H9 (cell line): ENCODE results near the gene ARHGEF10L. TPM values are rescaled to one million over a fixed set of nuclear protein-coding genes. Genes with fewer than 3 reads are reported as not detected.

Source experiments
- DNase-seq: peaks from one replicate; pipeline ENCODE4 v3.0.0-alpha.2; 2017
- H2AFZ ChIP-seq: one replicate; pipeline ENCODE4 v1.6.1; 2013; ENCODE audit warnings: mild to moderate bottlenecking, low read length, control low read depth, moderate library complexity
- H2AK5ac ChIP-seq: 2 replicates; pipeline ENCODE4 v1.6.1; 2013; ENCODE audit warnings: low read length, control low read depth, mixed read lengths; ENCODE audit not compliant: insufficient read length
- H2BK120ac ChIP-seq: one replicate; pipeline ENCODE4 v1.6.1; 2013; ENCODE audit warnings: low read depth, mild to moderate bottlenecking, low read length, control low read depth, inconsistent platforms; ENCODE audit not compliant: poor library complexity, severe bottlenecking
- H2BK12ac ChIP-seq: 2 replicates; pipeline ENCODE4 v1.6.1; 2013; ENCODE audit warnings: low read length, control low read depth, mixed read lengths, low read depth; ENCODE audit not compliant: insufficient read length
- H2BK15ac ChIP-seq: 2 replicates; pipeline ENCODE4 v1.6.1; 2013; ENCODE audit warnings: low read depth, low read length, control low read depth
- H2BK20ac ChIP-seq: one replicate; pipeline ENCODE4 v1.6.1; 2013; ENCODE audit warnings: low read depth, mild to moderate bottlenecking, low read length, control low read depth, inconsistent platforms; ENCODE audit not compliant: poor library complexity, severe bottlenecking
- H2BK5ac ChIP-seq: 2 replicates; pipeline ENCODE4 v1.6.1; 2013; ENCODE audit warnings: low read length, control low read depth, mixed read lengths; ENCODE audit not compliant: insufficient read length
- H3K14ac ChIP-seq: 2 replicates; pipeline ENCODE4 v1.6.1; 2013; ENCODE audit warnings: low read length, control low read depth; ENCODE audit not compliant: insufficient read depth
- H3K18ac ChIP-seq: 2 replicates; pipeline ENCODE4 v1.6.1; 2013; ENCODE audit warnings: low read depth, mild to moderate bottlenecking, mixed read lengths, low read length, control low read depth; ENCODE audit not compliant: insufficient read length
- H3K23ac ChIP-seq: 2 replicates; pipeline ENCODE4 v1.6.1; 2013; ENCODE audit warnings: low read length, control low read depth, mixed read lengths, low read depth; ENCODE audit not compliant: insufficient read length
- H3K23me2 ChIP-seq: 2 replicates; pipeline ENCODE4 v1.6.1; 2013; ENCODE audit warnings: low read depth, mild to moderate bottlenecking, mixed read lengths, low read length, control low read depth; ENCODE audit not compliant: insufficient read length, poor library complexity, severe bottlenecking
- H3K27ac ChIP-seq: 2 replicates; pipeline ENCODE4 v1.5.1; 2013; ENCODE audit warnings: low read length, control low read depth, mixed read lengths, low read depth; ENCODE audit not compliant: insufficient read length
- H3K27me3 ChIP-seq: 2 replicates; pipeline ENCODE4 v1.6.1; 2013; ENCODE audit warnings: low read length, control low read depth, inconsistent platforms; ENCODE audit not compliant: insufficient read depth
- H3K4ac ChIP-seq: 2 replicates; pipeline ENCODE4 v1.6.1; 2013; ENCODE audit warnings: low read depth, mild to moderate bottlenecking, control low read depth, inconsistent platforms, low read length, moderate library complexity
- H3K4me1 ChIP-seq: 2 replicates; pipeline ENCODE4 v1.6.1; 2013; ENCODE audit warnings: low read length, control low read depth, inconsistent platforms; ENCODE audit not compliant: insufficient read depth
- H3K4me2 ChIP-seq: 2 replicates; pipeline ENCODE4 v1.6.1; 2013; ENCODE audit warnings: low read length, control low read depth, mixed read lengths; ENCODE audit not compliant: insufficient read length, insufficient read depth
- H3K56ac ChIP-seq: 2 replicates; pipeline ENCODE4 v1.6.1; 2013; ENCODE audit warnings: low read depth, mild to moderate bottlenecking, mixed read lengths, low read length, control low read depth; ENCODE audit not compliant: insufficient read length
- H3K79me1 ChIP-seq: 2 replicates; pipeline ENCODE4 v1.6.1; 2013; ENCODE audit warnings: low read depth, mild to moderate bottlenecking, moderate library complexity, low read length, control low read depth, inconsistent platforms; ENCODE audit not compliant: insufficient read depth, poor library complexity, severe bottlenecking
- H3K79me2 ChIP-seq: 2 replicates; pipeline ENCODE4 v1.6.1; 2013; ENCODE audit warnings: low read length, control low read depth, inconsistent platforms; ENCODE audit not compliant: insufficient read depth
- H3K9ac ChIP-seq: 2 replicates; pipeline ENCODE4 v1.6.1; 2013; ENCODE audit warnings: low read length, control low read depth, mixed read lengths; ENCODE audit not compliant: insufficient read length; ENCODE audit errors: extremely low read depth
- H3K9me3 ChIP-seq: one replicate; pipeline ENCODE4 v1.6.1; 2013; ENCODE audit warnings: low read depth, low read length, inconsistent platforms; ENCODE audit not compliant: control insufficient read depth
- H3T11ph ChIP-seq: one replicate; pipeline ENCODE4 v1.6.1; 2013; ENCODE audit warnings: mild to moderate bottlenecking, low read length, control low read depth, inconsistent platforms
- H4K20me1 ChIP-seq: one replicate; pipeline ENCODE4 v1.6.1; 2013; ENCODE audit not compliant: control insufficient read depth, insufficient read length, insufficient read depth
- H4K5ac ChIP-seq: 2 replicates; pipeline ENCODE4 v1.6.1; 2013; ENCODE audit warnings: low read depth, mild to moderate bottlenecking, mixed read lengths, low read length, control low read depth; ENCODE audit not compliant: insufficient read length
- H4K8ac ChIP-seq: replicated peaks from 2 replicates; pipeline ENCODE4 v1.6.1; 2013; ENCODE audit warnings: low read length, control low read depth, mixed read lengths, low read depth; ENCODE audit not compliant: insufficient read length
- H4K91ac ChIP-seq: 2 replicates; pipeline ENCODE4 v1.6.1; 2013; ENCODE audit warnings: low read depth, mild to moderate bottlenecking, moderate library complexity, mixed read lengths, low read length, control low read depth; ENCODE audit not compliant: insufficient read length
- H3K27ac Mint-ChIP-seq, 3 experiments: 2 replicates in 2 of 3; 3 replicates in 1 of 3; pipeline ENCODE4 v1.8.0; 2020 to 2021; ENCODE audit warnings: mixed read lengths in 3 of 3, mild to moderate bottlenecking in 1 of 3, moderate library complexity in 1 of 3
- H3K27me3 Mint-ChIP-seq: 2 replicates; pipeline ENCODE4 v1.8.0; 2021; ENCODE audit warnings: low read depth, mild to moderate bottlenecking, moderate library complexity, mixed read lengths
- H3K36me3 Mint-ChIP-seq, 3 experiments: 2 replicates in 2 of 3; 3 replicates in 1 of 3; pipeline ENCODE4 v1.8.0; 2020 to 2021; ENCODE audit warnings: low read depth in 3 of 3, mixed read lengths in 3 of 3; ENCODE audit not compliant: insufficient read depth in 1 of 3
- H3K4me1 Mint-ChIP-seq, 2 experiments: 2 replicates each; pipeline ENCODE4 v1.8.0; 2020; ENCODE audit warnings: mixed read lengths in 2 of 2
- H3K4me3 Mint-ChIP-seq, 2 experiments: 2 replicates in 1 of 2; 3 replicates in 1 of 2; pipeline ENCODE4 v1.8.0; 2020 to 2021; ENCODE audit warnings: mild to moderate bottlenecking in 2 of 2, mixed read lengths in 2 of 2, moderate library complexity in 1 of 2
- H3K9me3 Mint-ChIP-seq, 2 experiments: 2 replicates in 1 of 2; 3 replicates in 1 of 2; pipeline ENCODE4 v1.8.0; 2020; ENCODE audit warnings: mild to moderate bottlenecking in 2 of 2, mixed read lengths in 2 of 2, moderate library complexity in 1 of 2
- WGBS: extraction: QIAGEN DNeasy Blood & Tissue Kit; methylation state at CpG from one replicate; pipeline ENCODE4 v1.1.7; 2013; ENCODE audit warnings: missing lambda C conversion rate, low lambda C conversion rate, mixed read lengths; ENCODE audit not compliant: insufficient read length; ENCODE audit errors: extremely low coverage; 5-methylcytosine and 5-hydroxymethylcytosine counted together
- total RNA-seq: library from RNA; stranded (reverse); gene quantifications from 2 replicates; pipeline ENCODE4 v1.2.1, GENCODE V29; 2021
- TF ChIP-seq, protein P1 (sequence below): fragments of 200-600 bp; sonication (generic); conservative IDR thresholded peaks from 3 replicates; pipeline ENCODE4 v1.8.0; 2021; ENCODE audit warnings: antibody characterized with exemption, mild to moderate bottlenecking

ARHGEF10L gene
- total RNA-seq, 1 experiment from 2014 or later: 20.2 TPM

DNA sequence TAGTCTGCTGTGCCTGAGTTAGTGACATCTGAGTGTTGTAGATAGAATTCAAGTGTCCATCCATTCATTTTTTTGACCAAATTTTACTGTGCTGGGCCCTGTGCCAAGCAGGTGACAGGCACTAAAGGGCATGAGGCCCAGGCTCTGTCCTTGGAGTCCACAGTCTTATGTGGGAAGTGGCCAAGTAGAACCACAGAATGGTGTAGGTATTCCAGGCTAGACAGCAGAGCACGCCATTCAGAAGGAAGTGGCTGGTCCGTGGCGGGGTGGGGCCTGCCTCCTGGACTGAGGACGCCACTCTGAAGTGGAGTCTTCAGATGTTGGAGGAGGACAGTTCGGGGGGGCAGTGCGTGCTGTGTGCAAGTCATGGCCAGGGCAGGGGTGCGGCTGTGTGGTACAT, 146.8 kb downstream of the ARHGEF10L start:
- WGBS: no CpG with 5 or more reads among the region's 7 CpGs
- peaks cover 0 to 5% of the 10 kb centered on the region in 2 experiments; a peak in 2 of 5 replicates for H3K9me3 Mint-ChIP-seq
- DNase-seq: no peak
- H3K56ac ChIP-seq: no peak overlapping the region
- H3K18ac ChIP-seq: no peak overlapping the region
- H3K4me1 Mint-ChIP-seq: peaks cover 17 to 34% of the 10 kb centered on the region in 2 experiments
- no peak overlapping the region for H3K4ac ChIP-seq
- H3K23ac ChIP-seq: no peak overlapping the region
- no peaks in the 10 kb centered on the region for H4K20me1 ChIP-seq
- no peak overlapping the region for H2BK20ac ChIP-seq
- H3T11ph ChIP-seq: no peak overlapping the region
- no peak overlapping the region for H3K27ac ChIP-seq
- H4K5ac ChIP-seq: no peak overlapping the region
- no peak overlapping the region for H2BK15ac ChIP-seq
- no peaks in the 10 kb centered on the region for H3K27me3 ChIP-seq
- H3K4me2 ChIP-seq: no peak overlapping the region
- H3K79me1 ChIP-seq: no peaks in the 10 kb centered on the region
- H2AK5ac ChIP-seq: no peak overlapping the region
- H3K9me3 ChIP-seq: no peaks in the 10 kb centered on the region
- TF ChIP-seq, protein P1, sequence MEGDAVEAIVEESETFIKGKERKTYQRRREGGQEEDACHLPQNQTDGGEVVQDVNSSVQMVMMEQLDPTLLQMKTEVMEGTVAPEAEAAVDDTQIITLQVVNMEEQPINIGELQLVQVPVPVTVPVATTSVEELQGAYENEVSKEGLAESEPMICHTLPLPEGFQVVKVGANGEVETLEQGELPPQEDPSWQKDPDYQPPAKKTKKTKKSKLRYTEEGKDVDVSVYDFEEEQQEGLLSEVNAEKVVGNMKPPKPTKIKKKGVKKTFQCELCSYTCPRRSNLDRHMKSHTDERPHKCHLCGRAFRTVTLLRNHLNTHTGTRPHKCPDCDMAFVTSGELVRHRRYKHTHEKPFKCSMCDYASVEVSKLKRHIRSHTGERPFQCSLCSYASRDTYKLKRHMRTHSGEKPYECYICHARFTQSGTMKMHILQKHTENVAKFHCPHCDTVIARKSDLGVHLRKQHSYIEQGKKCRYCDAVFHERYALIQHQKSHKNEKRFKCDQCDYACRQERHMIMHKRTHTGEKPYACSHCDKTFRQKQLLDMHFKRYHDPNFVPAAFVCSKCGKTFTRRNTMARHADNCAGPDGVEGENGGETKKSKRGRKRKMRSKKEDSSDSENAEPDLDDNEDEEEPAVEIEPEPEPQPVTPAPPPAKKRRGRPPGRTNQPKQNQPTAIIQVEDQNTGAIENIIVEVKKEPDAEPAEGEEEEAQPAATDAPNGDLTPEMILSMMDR: no peak
- H3K27ac Mint-ChIP-seq: peak overlapping the region in 2 of 3 experiments; percentile 78 to 86; a peak in 3 of 7 replicates
- no peak overlapping the region for H3K4me3 Mint-ChIP-seq
- no peak overlapping the region for H3K9ac ChIP-seq
- no peak overlapping the region for H4K91ac ChIP-seq
- H3K14ac ChIP-seq: no peak overlapping the region; the same call in 1 of the 2 replicates
- H2BK5ac ChIP-seq: no peak overlapping the region
- no peak overlapping the region for H4K8ac ChIP-seq
- peaks cover 20 to 47% (median 24%) of the 10 kb centered on the region in 3 experiments for H3K36me3 Mint-ChIP-seq
- no peak overlapping the region for H2BK120ac ChIP-seq
- peaks cover 3% of the 10 kb centered on the region; the same call in 1 of the 2 replicates for H3K4me1 ChIP-seq
- H3K79me2 ChIP-seq: no peaks in the 10 kb centered on the region
- no peak overlapping the region for H2AFZ ChIP-seq
- no peak overlapping the region for H2BK12ac ChIP-seq
- H3K27me3 Mint-ChIP-seq: no peaks in the 10 kb centered on the region; the same call in 1 of the 2 replicates
- no peaks in the 10 kb centered on the region for H3K23me2 ChIP-seq
